Mammary epithelial cell (primary cell): ENCODE data around the gene SEMA4D.

Experiments
- CTCF ChIP-seq, 2 donors: IDR thresholded peaks in 1 of 2; conservative IDR thresholded peaks in 1 of 2; 2 replicates each; pipeline ENCODE4 v1.5.1; 2011 to 2012; ENCODE audit warnings: inconsistent platforms in 2 of 2, low read length in 2 of 2, mild to moderate bottlenecking in 2 of 2, control low read depth in 1 of 2, low read depth in 1 of 2; ENCODE audit not compliant: insufficient read depth in 1 of 2; ENCODE audit errors: extremely low read depth in 1 of 2
- EZH2 ChIP-seq: IDR thresholded peaks from 2 replicates; pipeline ENCODE4 v1.6.1; 2012; ENCODE audit warnings: low read length, inconsistent platforms, borderline replicate concordance

- TF ChIP-seq CTCF (conservative IDR thresholded peaks at IDR 0.05 in 1 of 2, IDR thresholded peaks at IDR 0.05 in 1 of 2; ENCODE audit: extremely low read depth in 1 of 2, insufficient read depth in 1 of 2, low read depth in 1 of 2, low read length in 2 of 2) (no peak), EZH2 (no peak)
These were observed 100.4 kb downstream of the SEMA4D start for GRCh38 chr9:89397471-89397870.
